Astrocyte (in vitro differentiated cells and primary cell): ENCODE data around the gene ZNF782. TPM values are rescaled to one million over a fixed set of nuclear protein-coding genes. Genes with fewer than 3 reads are reported as not detected.

Experiments
- DNase-seq: peaks from one replicate; pipeline ENCODE4 v3.0.0-alpha.2; 2010; ENCODE audit warnings: low read depth
- FAIRE-seq: peaks from 2 replicates; lab custom pipeline; 2011; peaks lifted over from hg19 to GRCh38; lab: Jason Lieb, UNC
- H2AFZ ChIP-seq: 2 replicates; pipeline ENCODE4 v1.6.0; 2012; ENCODE audit warnings: low read depth, low read length, inconsistent platforms
- H3K27ac ChIP-seq: 2 replicates; pipeline ENCODE4 v1.5.1; 2011; ENCODE audit warnings: low read depth, low read length, inconsistent platforms
- H3K27me3 ChIP-seq: 2 replicates; pipeline ENCODE4 v1.6.0; 2011; ENCODE audit warnings: low read length, inconsistent platforms; ENCODE audit not compliant: insufficient read depth
- H3K36me3 ChIP-seq: 2 replicates; pipeline ENCODE4 v1.5.1; 2011; ENCODE audit warnings: low read length, inconsistent platforms; ENCODE audit not compliant: insufficient read depth
- H3K4me1 ChIP-seq: 2 replicates; pipeline ENCODE4 v1.5.1; 2011; ENCODE audit warnings: low read length, inconsistent platforms; ENCODE audit not compliant: insufficient read depth
- H3K4me2 ChIP-seq: 2 replicates; pipeline ENCODE4 v1.6.0; 2012; ENCODE audit warnings: low read length, inconsistent platforms
- H3K4me3 ChIP-seq: 2 replicates; pipeline ENCODE4 v1.5.1; 2011; ENCODE audit warnings: low read depth, mild to moderate bottlenecking, low read length, inconsistent platforms; ENCODE audit not compliant: insufficient read depth
- H3K79me2 ChIP-seq: 2 replicates; pipeline ENCODE4 v1.6.0; 2012; ENCODE audit warnings: mild to moderate bottlenecking, low read length, inconsistent platforms; ENCODE audit not compliant: insufficient read depth
- H3K9ac ChIP-seq: 2 replicates; pipeline ENCODE4 v1.6.0; 2012; ENCODE audit warnings: mild to moderate bottlenecking, low read length, inconsistent platforms
- H3K9me3 ChIP-seq: 2 replicates; pipeline ENCODE4 v1.5.1; 2012; ENCODE audit warnings: low read depth, mild to moderate bottlenecking, low read length, inconsistent platforms; ENCODE audit not compliant: insufficient read depth
- H4K20me1 ChIP-seq: 2 replicates; pipeline ENCODE4 v1.6.0; 2012; ENCODE audit warnings: low read length, inconsistent platforms; ENCODE audit not compliant: insufficient read depth
- H3K27ac Mint-ChIP-seq: one replicate; pipeline ENCODE4 v1.8.0; 2021; ENCODE audit warnings: mild to moderate bottlenecking, mixed read lengths; ENCODE audit not compliant: unreplicated experiment
- H3K27me3 Mint-ChIP-seq: one replicate; pipeline ENCODE4 v1.8.0; 2021; ENCODE audit warnings: low read depth, mixed read lengths; ENCODE audit not compliant: unreplicated experiment
- H3K36me3 Mint-ChIP-seq: one replicate; pipeline ENCODE4 v1.8.0; 2021; ENCODE audit warnings: low read depth, mixed read lengths; ENCODE audit not compliant: unreplicated experiment
- H3K4me1 Mint-ChIP-seq: one replicate; pipeline ENCODE4 v1.8.0; 2021; ENCODE audit warnings: low read depth, mixed read lengths; ENCODE audit not compliant: unreplicated experiment
- H3K4me3 Mint-ChIP-seq: one replicate; pipeline ENCODE4 v1.8.0; 2021; ENCODE audit warnings: mild to moderate bottlenecking, moderate library complexity, mixed read lengths; ENCODE audit not compliant: unreplicated experiment
- H3K9me3 Mint-ChIP-seq: one replicate; pipeline ENCODE4 v1.8.0; 2021; ENCODE audit warnings: mild to moderate bottlenecking, mixed read lengths; ENCODE audit not compliant: unreplicated experiment
- EZH2 ChIP-seq: IDR thresholded peaks from 2 replicates; pipeline ENCODE4 v1.6.1; 2012; ENCODE audit warnings: mild to moderate bottlenecking, low read length, inconsistent platforms; ENCODE audit not compliant: insufficient read depth
- total RNA-seq: library from RNA; stranded (reverse); gene quantifications from 2 replicates; pipeline ENCODE4 v1.2.1, GENCODE V29; 2021
- TF ChIP-seq, protein P1 (sequence below): IDR thresholded peaks from 2 replicates; pipeline ENCODE4 v1.5.1; 2011; ENCODE audit warnings: low read depth, mild to moderate bottlenecking, inconsistent platforms, low read length, moderate library complexity; ENCODE audit not compliant: insufficient read depth

Gene ZNF782
- total RNA-seq, 1 donor from 2014 or later: 2.7 TPM

DNA sequence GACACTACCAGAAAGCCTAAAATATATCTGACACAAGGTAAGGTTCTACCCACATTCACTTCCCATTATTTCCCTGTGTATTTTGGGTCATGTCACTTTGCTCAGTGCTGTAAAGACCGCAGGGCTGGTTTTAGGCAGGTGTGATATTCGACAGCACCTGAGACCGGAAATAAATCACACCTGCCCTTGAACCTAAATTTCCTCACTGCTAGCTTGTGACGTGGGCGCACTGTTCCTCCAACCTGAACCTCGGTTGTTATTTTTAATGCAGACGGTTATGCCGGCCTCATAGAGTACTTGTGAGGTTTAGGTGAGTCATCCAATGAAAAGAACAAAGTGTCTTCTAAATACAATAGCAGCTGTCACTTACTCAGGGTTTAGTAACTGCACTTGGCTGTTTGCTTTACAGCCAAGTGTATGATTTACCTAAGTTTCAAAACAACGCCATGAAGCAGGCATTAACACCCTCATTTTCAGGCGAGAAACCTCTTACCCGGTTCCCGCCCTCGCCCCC is 20.7 kb upstream of the ZNF782 start:
- H3K9ac ChIP-seq: peak overlapping the region; percentile 60
- H2AFZ ChIP-seq: peak overlapping the region; percentile 84
- DNase-seq: peak; percentile 43
- Mint-ChIP-seq H3K27ac (no peak overlapping the region), H3K27me3 (no peaks in the 10 kb centered on the region), H3K9me3 (peaks cover 1% of the 10 kb centered on the region), H3K4me3 (peak overlapping the region; percentile 91), H3K36me3 (no peaks in the 10 kb centered on the region), H3K4me1 (peaks cover 11% of the 10 kb centered on the region)
- TF ChIP-seq, protein P1, sequence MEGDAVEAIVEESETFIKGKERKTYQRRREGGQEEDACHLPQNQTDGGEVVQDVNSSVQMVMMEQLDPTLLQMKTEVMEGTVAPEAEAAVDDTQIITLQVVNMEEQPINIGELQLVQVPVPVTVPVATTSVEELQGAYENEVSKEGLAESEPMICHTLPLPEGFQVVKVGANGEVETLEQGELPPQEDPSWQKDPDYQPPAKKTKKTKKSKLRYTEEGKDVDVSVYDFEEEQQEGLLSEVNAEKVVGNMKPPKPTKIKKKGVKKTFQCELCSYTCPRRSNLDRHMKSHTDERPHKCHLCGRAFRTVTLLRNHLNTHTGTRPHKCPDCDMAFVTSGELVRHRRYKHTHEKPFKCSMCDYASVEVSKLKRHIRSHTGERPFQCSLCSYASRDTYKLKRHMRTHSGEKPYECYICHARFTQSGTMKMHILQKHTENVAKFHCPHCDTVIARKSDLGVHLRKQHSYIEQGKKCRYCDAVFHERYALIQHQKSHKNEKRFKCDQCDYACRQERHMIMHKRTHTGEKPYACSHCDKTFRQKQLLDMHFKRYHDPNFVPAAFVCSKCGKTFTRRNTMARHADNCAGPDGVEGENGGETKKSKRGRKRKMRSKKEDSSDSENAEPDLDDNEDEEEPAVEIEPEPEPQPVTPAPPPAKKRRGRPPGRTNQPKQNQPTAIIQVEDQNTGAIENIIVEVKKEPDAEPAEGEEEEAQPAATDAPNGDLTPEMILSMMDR: no peak
- no peak for TF ChIP-seq EZH2
- H3K4me1 ChIP-seq: peaks cover 13% of the 10 kb centered on the region
- peaks cover 21% of the 10 kb centered on the region for H3K27me3 ChIP-seq
- peak overlapping the region; percentile 96 for H3K4me2 ChIP-seq
- H3K9me3 ChIP-seq: no peaks in the 10 kb centered on the region
- peak overlapping the region; percentile 70 for H3K4me3 ChIP-seq
- no peak for FAIRE-seq
- no peaks in the 10 kb centered on the region for H3K79me2 ChIP-seq
- no peaks in the 10 kb centered on the region for H3K36me3 ChIP-seq
- H3K27ac ChIP-seq: no peak overlapping the region
- H4K20me1 ChIP-seq: no peaks in the 10 kb centered on the region

DNA sequence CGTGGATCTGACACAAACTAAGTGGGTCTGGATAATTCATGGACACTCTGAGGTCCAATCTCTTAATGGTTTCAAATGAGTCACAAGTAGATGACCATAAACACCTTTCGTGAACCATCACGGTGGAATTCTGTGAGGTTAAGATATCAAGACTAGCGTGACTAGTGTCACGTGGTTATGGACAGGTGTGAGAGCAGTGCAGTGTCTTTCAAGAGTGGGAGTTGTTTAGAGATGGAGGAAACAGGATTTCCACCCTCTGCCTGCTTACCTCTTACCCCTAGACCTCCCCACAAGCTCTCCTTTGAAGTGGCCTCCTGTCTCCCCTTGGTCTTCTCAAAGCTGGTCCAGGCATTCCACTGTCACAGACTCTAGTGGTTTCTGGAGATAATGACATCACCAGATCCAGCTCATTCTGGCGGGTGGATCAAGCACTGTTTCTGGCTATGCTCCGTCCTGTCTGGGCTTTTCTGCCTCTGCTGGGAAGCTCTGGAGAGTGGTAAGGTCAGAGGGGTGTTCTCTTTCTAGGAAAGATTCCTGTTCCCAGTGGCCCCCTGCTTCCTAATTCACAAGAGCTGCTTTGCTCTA is 20.0 kb upstream of the ZNF782 start:
- H2AFZ ChIP-seq: no peak overlapping the region
- no peak for FAIRE-seq
- H3K27ac ChIP-seq: no peak overlapping the region
- no peak for DNase-seq
- H3K27me3 ChIP-seq: peaks cover 21% of the 10 kb centered on the region
- H3K4me3 Mint-ChIP-seq: peak overlapping the region; percentile 24
- no peaks in the 10 kb centered on the region for H3K27me3 Mint-ChIP-seq
- peaks cover 11% of the 10 kb centered on the region for H3K4me1 Mint-ChIP-seq
- H3K4me2 ChIP-seq: no peak overlapping the region
- H3K27ac Mint-ChIP-seq: no peak overlapping the region
- H3K4me3 ChIP-seq: no peak overlapping the region
- H3K9me3 ChIP-seq: no peaks in the 10 kb centered on the region
- H3K36me3 Mint-ChIP-seq: no peaks in the 10 kb centered on the region
- peaks cover 1% of the 10 kb centered on the region for H3K9me3 Mint-ChIP-seq
- H3K36me3 ChIP-seq: no peaks in the 10 kb centered on the region
- no peaks in the 10 kb centered on the region for H4K20me1 ChIP-seq
- TF ChIP-seq EZH2: no peak
- TF ChIP-seq, protein P1: no peak
- H3K79me2 ChIP-seq: no peaks in the 10 kb centered on the region
- H3K9ac ChIP-seq: no peak overlapping the region
- H3K4me1 ChIP-seq: peaks cover 13% of the 10 kb centered on the region

DNA sequence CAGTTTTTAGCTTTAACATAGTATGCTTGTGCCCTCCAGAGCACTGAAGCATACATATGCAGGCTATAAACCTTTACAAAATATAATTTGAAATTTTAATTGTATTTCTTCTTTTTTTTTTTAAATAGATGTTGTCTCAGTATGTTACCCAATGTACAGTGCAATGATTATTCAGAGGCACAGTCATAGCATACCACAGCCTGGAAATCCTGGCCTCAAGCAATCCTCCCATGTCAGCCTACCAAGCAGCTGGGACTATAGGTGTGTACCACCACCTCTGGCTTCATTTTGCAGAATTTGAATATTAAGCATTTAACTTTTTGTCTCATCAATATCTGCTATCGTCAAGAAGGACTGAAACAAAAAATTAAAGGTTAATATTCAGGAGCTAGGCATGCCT is 16.9 kb upstream of the ZNF782 start:
- TF ChIP-seq EZH2: no peak
- TF ChIP-seq, protein P1: no peak

More for the DNA sequence above, 16.9 kb upstream of the ZNF782 start:
- FAIRE-seq: no peak
- Histone ChIP-seq H3K4me1 (peaks cover 10% of the 10 kb centered on the region), H2AFZ (no peak overlapping the region), H3K79me2 (no peaks in the 10 kb centered on the region), H3K27ac (no peak overlapping the region), H3K4me3 (no peak overlapping the region), H3K36me3 (no peaks in the 10 kb centered on the region), H3K4me2 (no peak overlapping the region), H4K20me1 (no peaks in the 10 kb centered on the region), H3K9me3 (no peaks in the 10 kb centered on the region), H3K9ac (no peak overlapping the region), H3K27me3 (peaks cover under 1% of the 10 kb centered on the region)
- H3K36me3 Mint-ChIP-seq: no peaks in the 10 kb centered on the region
- H3K4me1 Mint-ChIP-seq: peaks cover 11% of the 10 kb centered on the region
- no peak for DNase-seq
- no peaks in the 10 kb centered on the region for H3K27me3 Mint-ChIP-seq
- peaks cover 12% of the 10 kb centered on the region for H3K9me3 Mint-ChIP-seq
- no peak overlapping the region for H3K4me3 Mint-ChIP-seq
- H3K27ac Mint-ChIP-seq: no peak overlapping the region
